Activated CD8-positive, alpha-beta memory T cell treated with anti-CD3 and anti-CD28 coated beads for 24 hours (primary cell): ENCODE measurements around the gene FLNA.
"Not testable (repeated sequence)": the region's sequence is repeated elsewhere in the genome, so short reads cannot be mapped to it uniquely, and the experiment has no call there.

Experiments
- DNase-seq: peaks from one replicate; pipeline ENCODE4 v3.0.0-alpha.2; 2020

FLNA gene

GRCh38 chrX:154304846-154305245 is 69.6 kb downstream of the FLNA start:
- DNase-seq, result no peak

DNA sequence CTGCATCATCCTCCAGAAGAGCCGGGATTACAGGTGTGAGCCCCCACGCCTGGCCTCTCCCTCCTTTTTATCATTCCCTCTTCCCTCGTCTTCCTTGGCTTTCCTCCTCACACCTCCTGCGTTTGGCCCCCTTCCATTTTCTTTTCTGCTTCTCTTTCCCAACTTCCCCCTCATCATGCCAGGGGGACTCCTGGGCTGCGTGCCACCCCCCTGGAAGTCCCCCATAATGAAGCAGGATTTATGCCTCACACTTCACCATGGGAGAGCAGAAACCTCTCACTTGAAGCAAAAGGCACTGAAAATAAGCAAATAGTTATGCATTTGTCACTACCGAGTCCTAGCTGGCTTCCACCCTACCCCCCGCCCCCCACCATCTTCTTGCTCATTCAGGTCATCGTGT is 71.0 kb downstream of the FLNA start:
- no peak for DNase-seq

- DNase-seq, result not testable (repeated sequence)
Measured at GRCh38 chrX:154302998-154303397, 71.4 kb downstream of the FLNA start.

DNA sequence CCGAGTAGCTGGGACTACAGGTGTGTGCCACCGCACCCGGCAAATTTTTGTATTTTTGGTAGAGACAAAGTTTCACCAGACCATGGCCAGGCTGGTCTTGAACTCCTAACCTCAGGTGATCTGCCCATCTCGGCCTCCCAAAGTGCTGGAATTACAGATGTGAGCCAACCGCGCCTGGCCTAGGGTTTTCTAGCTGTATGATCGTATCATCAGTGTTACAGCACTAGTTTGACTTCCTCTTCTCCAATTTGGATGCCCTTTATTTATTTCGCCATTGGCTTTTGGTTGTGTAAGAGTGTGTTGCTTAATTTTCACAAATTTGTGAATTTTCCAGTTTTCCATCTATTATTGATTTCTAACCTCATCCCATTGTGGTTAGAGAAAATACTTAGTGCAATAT is 73.6 kb downstream of the FLNA start:
- no peak for DNase-seq
